ENCODE measurements around the gene BMP7. TPM values are rescaled to one million over a fixed set of nuclear protein-coding genes. Genes with fewer than 3 reads are reported as not detected.

BMP7 gene
- total and polyA plus RNA-seq, 2 donors (not counting 3 experiments of a cell fraction or from before 2014, with no cell fraction given), result not detected

- dilution Hi-C loops (cut with MboI; ENCODE audit: extremely low pct_ligation_motif_present, low sequenced_read_pairs), result no loop called here
These were observed 126.9 kb downstream of the BMP7 start for GRCh38 chr20:57139342-57140093.

More at GRCh38 chr20:57139342-57140093, 126.9 kb downstream of the BMP7 start:
- intact Hi-C loops (cut with micrococcal nuclease), result no loop called here
- Histone ChIP-seq H3K9me1 (replicated peaks; ENCODE audit: control insufficient read depth, extremely low read depth, insufficient read depth, low read length) (no peaks in the 10 kb centered on the region), H3K27me3 (ENCODE audit: control insufficient read depth in 2 of 2, insufficient read depth in 2 of 2, low read length in 2 of 2) (no peaks in the 10 kb centered on the region), H3K9ac (replicated peaks; ENCODE audit: extremely low read depth, insufficient read depth, low read length) (no peak overlapping the region), H3K4me1 (ENCODE audit: control insufficient read depth, extremely low read depth, insufficient read depth, low read length) (no peaks in the 10 kb centered on the region), H3K4me2 (ENCODE audit: insufficient read depth, low read length) (no peak overlapping the region), H4K20me1 (replicated peaks; ENCODE audit: control insufficient read depth, extremely low read depth, insufficient read depth, low read length) (no peaks in the 10 kb centered on the region), H3K9me3 (replicated peaks; ENCODE audit: control insufficient read depth, insufficient read depth, low read length) (no peaks in the 10 kb centered on the region), H3K79me2 (ENCODE audit: control insufficient read depth, insufficient read depth, low read length) (no peaks in the 10 kb centered on the region), H3K27ac (ENCODE audit: insufficient read depth, low read depth, low read length) (no peak overlapping the region), H2AFZ (ENCODE audit: low read depth, low read length) (no peak overlapping the region), H3K4me3 (replicated peaks in 1 of 3; ENCODE audit: insufficient read depth in 1 of 3, low read depth in 1 of 3, low read length in 3 of 3) (no peak overlapping the region), H3K36me3 (ENCODE audit: control insufficient read depth in 2 of 2, extremely low read depth in 1 of 2, insufficient read depth in 2 of 2, low read length in 2 of 2) (no peaks in the 10 kb centered on the region)
- ChIA-PET CTCF (no interaction called here), POLR2A (no interaction called here)
- TF ChIP-seq GATA2 (IDR thresholded peaks at IDR 0.05; ENCODE audit: insufficient read depth, insufficient read length, low read depth, low read length) (no peak), POLR2AphosphoS5 (IDR thresholded peaks at IDR 0.05; ENCODE audit: insufficient read depth, low read depth, low read length) (no peak), MAX (IDR thresholded peaks at IDR 0.05; ENCODE audit: insufficient read depth, insufficient read length) (no peak), CTCF (IDR thresholded peaks at IDR 0.05; ENCODE audit: extremely low read depth in 1 of 2, insufficient read depth in 1 of 2, low read depth in 1 of 2, low read length in 2 of 2) (no peak), JUN (IDR thresholded peaks at IDR 0.05; ENCODE audit: borderline replicate concordance, insufficient read depth, insufficient read length, low read depth) (no peak), POLR2A (IDR thresholded peaks at IDR 0.05; ENCODE audit: low read depth, low read length) (no peak), FOS (IDR thresholded peaks at IDR 0.05; ENCODE audit: borderline replicate concordance, insufficient read depth, low read length) (no peak), EZH2 (IDR thresholded peaks at IDR 0.05; ENCODE audit: borderline replicate concordance, low read depth, low read length, severe bottlenecking) (no peak), MYC (IDR thresholded peaks at IDR 0.05; ENCODE audit: low read depth, low read length) (no peak)
- DNase-seq (ENCODE audit: low read depth, low spot score), result no peak
- no TSS peak for BruUV-seq (replicated peaks)
- FAIRE-seq, result no peak

Data from endothelial cell of umbilical vein (primary cell).